DOHH2 (cell line): Measurements from ENCODE around the gene GIMAP7.

ENCODE experiments used
- CTCF ChIP-seq: fragments of 200-600 bp; sonication (generic); IDR thresholded peaks from one replicate; pipeline ENCODE4 v1.5.1; 2014; ENCODE audit warnings: antibody characterized with exemption, mild to moderate bottlenecking, low read depth, low read length; ENCODE audit not compliant: poor library complexity, severe bottlenecking
- EZH2phosphoT487 ChIP-seq: fragments of 200-600 bp; sonication (generic); IDR thresholded peaks from 2 replicates; pipeline ENCODE4 v1.6.1; 2017; ENCODE audit warnings: borderline replicate concordance, mild to moderate bottlenecking, antibody characterized with exemption, low read length, moderate library complexity, mixed read lengths

- TF ChIP-seq CTCF (no peak), EZH2phosphoT487 (no peak)
Observed at GRCh38 chr7:150513758-150514157, 914 bp upstream of the GIMAP7 start.
